Peyer's patch (tissue), 4 donors: ENCODE data around the gene ZBED1. TPM values are rescaled to one million over a fixed set of nuclear protein-coding genes. Genes with fewer than 3 reads are reported as not detected.

ENCODE experiments used
- DNase-seq, 3 donors: peaks; one replicate each; pipeline ENCODE4 v3.0.0-alpha.2; 2017 to 2019
- H3K27ac ChIP-seq, 4 donors: fragments of 200-600 bp; sonication (generic); one replicate each; pipeline ENCODE4 v1.5.1; 2016 to 2019
- H3K27me3 ChIP-seq, 2 donors: fragments of 200-600 bp; sonication (generic); one replicate each; pipeline ENCODE4 v1.5.1; 2019
- H3K36me3 ChIP-seq, 3 donors: fragments of 200-600 bp; sonication (generic); one replicate each; pipeline ENCODE4 v1.5.1; 2016 to 2019
- H3K4me1 ChIP-seq, 4 donors: fragments of 200-600 bp; sonication (generic); one replicate each; pipeline ENCODE4 v1.5.1; 2016 to 2019
- H3K4me3 ChIP-seq, 4 donors: fragments of 200-600 bp; sonication (generic); 1 replicate in 3 of 4; 2 replicates in 1 of 4; pipeline ENCODE4 v1.5.1; 2016 to 2019; ENCODE audit warnings: mild to moderate bottlenecking in 1 of 4
- H3K9me3 ChIP-seq, 4 donors: fragments of 200-600 bp; sonication (generic); one replicate each; pipeline ENCODE4 v1.5.1; 2016 to 2019; ENCODE audit warnings: mild to moderate bottlenecking in 1 of 4
- CTCF ChIP-seq, 6 experiments: fragments of 450-650 bp in 4 of 6; fragments of 200-600 bp in 2 of 6; sonication (generic) in 1 of 6; IDR thresholded peaks; one replicate each; pipeline ENCODE4 v1.5.1; 2017 to 2019; ENCODE audit warnings: antibody characterized with exemption in 6 of 6, mild to moderate bottlenecking in 3 of 6, moderate library complexity in 1 of 6
- POLR2A ChIP-seq, 2 donors: fragments of 450-650 bp; IDR thresholded peaks; one replicate each; pipeline ENCODE4 v1.5.1; 2017; ENCODE audit warnings: antibody characterized with exemption in 2 of 2, mild to moderate bottlenecking in 2 of 2, moderate library complexity in 2 of 2
- total RNA-seq, 4 donors: library from RNA; depleted of rRNA; stranded (reverse); fragments of >200 nt; gene quantifications; one replicate each; pipeline ENCODE4 v1.1.0, GENCODE V29; 2016

The ZBED1 gene
- total RNA-seq, result 10 to 100 TPM; 48.7 to 71.4 (median 59.8) TPM

- Histone ChIP-seq H3K27me3 (no peaks in the 10 kb centered on the region), H3K36me3 (peaks cover 0 to 3% (median 0%) of the 10 kb centered on the region in 3 donors), H3K4me1 (peaks cover 0 to 27% (median 6%) of the 10 kb centered on the region in 4 donors), H3K9me3 (no peaks in the 10 kb centered on the region), H3K27ac (peak within 1 kb of the TSS; percentile 87 to 96 (median 91)), H3K4me3 (peak within 1 kb of the TSS; percentile 83 to 99 (median 87))
- no peak for TF ChIP-seq CTCF (IDR thresholded peaks at IDR 0.05)
- TF ChIP-seq POLR2A (IDR thresholded peaks at IDR 0.05), result peak in 1 of 2 donors; percentile 27
- peak in 2 of 3 donors; percentile 65 to 71 for DNase-seq
Measured at GRCh38 chrX:2500803-2501558, at the start of gene ZBED1, which contains the start of gene DHRSX. Gene ZBED1 (minus strand): TSS chrX:2500976. CDS start chrX:2490719, 10,257 bp downstream. Gene DHRSX (minus strand): TSS chrX:2500976. CDS start chrX:2500925, 51 bp downstream.

GRCh38 chrX:2549876-2550275 is 49.1 kb upstream of the ZBED1 start:
- no peak overlapping the region for H3K4me3 ChIP-seq
- H3K27me3 ChIP-seq, result no peaks in the 10 kb centered on the region
- H3K27ac ChIP-seq, result no peak overlapping the region
- DNase-seq, result no peak
- no peaks in the 10 kb centered on the region for H3K4me1 ChIP-seq
- no peaks in the 10 kb centered on the region for H3K9me3 ChIP-seq
- no peaks in the 10 kb centered on the region for H3K36me3 ChIP-seq
- no peak for TF ChIP-seq POLR2A (IDR thresholded peaks at IDR 0.05)

- no peaks in the 10 kb centered on the region for H3K36me3 ChIP-seq
- no peak for DNase-seq
- no peak overlapping the region for H3K4me3 ChIP-seq
- H3K9me3 ChIP-seq, result no peaks in the 10 kb centered on the region
- no peaks in the 10 kb centered on the region for H3K4me1 ChIP-seq
- no peaks in the 10 kb centered on the region for H3K27me3 ChIP-seq
- H3K27ac ChIP-seq, result no peak overlapping the region
- TF ChIP-seq CTCF (IDR thresholded peaks at IDR 0.05) (no peak), POLR2A (IDR thresholded peaks at IDR 0.05) (no peak)
Measured at GRCh38 chrX:2548711-2549423, 48.1 kb upstream of the ZBED1 start.

- Histone ChIP-seq H3K9me3 (no peaks in the 10 kb centered on the region), H3K4me1 (no peaks in the 10 kb centered on the region), H3K27me3 (no peaks in the 10 kb centered on the region), H3K36me3 (no peaks in the 10 kb centered on the region), H3K27ac (no peak overlapping the region), H3K4me3 (no peak overlapping the region)
- DNase-seq, result no peak
- TF ChIP-seq CTCF (IDR thresholded peaks at IDR 0.05) (no peak), POLR2A (IDR thresholded peaks at IDR 0.05) (no peak)
Measured at GRCh38 chrX:2547736-2548135, 47.0 kb upstream of the ZBED1 start.

- Histone ChIP-seq H3K4me3 (no peak overlapping the region), H3K36me3 (no peaks in the 10 kb centered on the region), H3K27me3 (no peaks in the 10 kb centered on the region), H3K27ac (no peak overlapping the region), H3K9me3 (no peaks in the 10 kb centered on the region), H3K4me1 (no peaks in the 10 kb centered on the region)
- TF ChIP-seq CTCF (IDR thresholded peaks at IDR 0.05) (no peak), POLR2A (IDR thresholded peaks at IDR 0.05) (no peak)
- DNase-seq, result no peak
Measured at GRCh38 chrX:2546496-2546895, 45.7 kb upstream of the ZBED1 start.

GRCh38 chrX:2545144-2545543 is 44.4 kb upstream of the ZBED1 start:
- no peaks in the 10 kb centered on the region for H3K4me1 ChIP-seq
- H3K27me3 ChIP-seq, result no peaks in the 10 kb centered on the region
- H3K4me3 ChIP-seq, result no peak overlapping the region
- H3K9me3 ChIP-seq, result no peaks in the 10 kb centered on the region
- TF ChIP-seq POLR2A (IDR thresholded peaks at IDR 0.05) (no peak), CTCF (IDR thresholded peaks at IDR 0.05) (no peak)
- no peak overlapping the region for H3K27ac ChIP-seq
- no peak for DNase-seq
- no peaks in the 10 kb centered on the region for H3K36me3 ChIP-seq
